Measurements from ENCODE around the gene MRPL49. TPM values are rescaled to one million over a fixed set of nuclear protein-coding genes. Genes with fewer than 3 reads are reported as not detected.

MRPL49 gene
- total RNA-seq, 1 donor from 2014 or later: 38.3 TPM

DNA sequence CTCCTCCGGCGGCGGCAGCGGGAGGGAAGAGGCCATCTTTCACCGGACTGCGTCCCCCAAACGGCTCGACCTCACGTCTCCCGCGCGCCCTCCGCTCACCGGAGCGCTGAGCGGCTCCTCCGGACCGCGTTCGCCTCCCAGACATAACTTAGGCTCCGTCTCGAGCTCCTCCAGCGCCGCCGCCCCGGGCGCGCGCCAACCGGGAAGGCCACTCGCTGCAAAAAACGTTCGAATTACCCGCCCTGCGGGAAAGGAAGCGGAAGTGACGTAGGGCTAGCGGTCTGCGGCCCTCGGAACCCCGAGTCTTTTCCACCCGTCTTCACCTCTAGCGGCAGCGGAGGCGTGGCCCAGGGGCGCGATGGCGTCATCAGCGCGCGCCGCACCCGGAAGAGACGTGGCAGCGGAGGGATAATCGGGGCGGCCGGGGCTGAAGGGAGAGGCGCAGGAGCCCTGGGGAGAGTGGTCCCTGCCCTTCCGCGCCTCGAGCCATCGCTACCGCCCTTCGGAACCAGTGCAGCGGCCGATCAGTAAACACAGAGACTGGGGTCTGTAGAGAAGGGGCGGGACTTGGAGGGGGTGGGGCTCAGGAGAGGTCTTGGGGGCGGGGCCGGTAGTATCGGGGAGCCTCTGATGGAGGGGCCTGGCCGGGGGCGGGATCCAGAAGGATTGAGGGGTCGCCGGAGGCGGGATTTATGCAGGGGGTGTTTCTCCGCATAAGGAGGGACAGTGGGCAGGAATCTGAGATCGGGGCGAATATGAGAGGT, 38.1 kb upstream of the MRPL49 start, which contains the start of the genes CDCA5 and ZFPL1:
CDCA5 (minus strand) TSS at position 207 of the 764 bp plus-strand sequence; CDS start at position 145, 62 bp downstream.
ZFPL1 (plus strand) TSS at position 389 of the 764 bp plus-strand sequence. CDS start 477 bp downstream, outside the sequence.
- Mint-ChIP-seq H3K9me3 (no peaks in the 10 kb centered on the region), H3K27me3 (ENCODE audit: insufficient read depth, low read depth) (peaks cover 4% of the 10 kb centered on the region), H3K4me3 (peak within 1 kb of the TSS; percentile 98), H3K4me1 (peaks cover 23% of the 10 kb centered on the region), H3K36me3 (peaks cover 14% of the 10 kb centered on the region), H3K27ac (peak within 1 kb of the TSS; percentile 96)
- peak; percentile 98 for DNase-seq (ENCODE audit: low spot score)
- H3K27me3 ChIP-seq: no peaks in the 10 kb centered on the region
- peaks cover 19% of the 10 kb centered on the region for H3F3A ChIP-seq (ENCODE audit: low read depth)
- peak within 1 kb of the TSS; percentile 91 for H3K4me3 ChIP-seq
- TF ChIP-seq EZH2phosphoT487 (IDR thresholded peaks at IDR 0.05) (no peak), EZH2 (IDR thresholded peaks at IDR 0.05) (no peak)
- TF ChIP-seq, protein P1, sequence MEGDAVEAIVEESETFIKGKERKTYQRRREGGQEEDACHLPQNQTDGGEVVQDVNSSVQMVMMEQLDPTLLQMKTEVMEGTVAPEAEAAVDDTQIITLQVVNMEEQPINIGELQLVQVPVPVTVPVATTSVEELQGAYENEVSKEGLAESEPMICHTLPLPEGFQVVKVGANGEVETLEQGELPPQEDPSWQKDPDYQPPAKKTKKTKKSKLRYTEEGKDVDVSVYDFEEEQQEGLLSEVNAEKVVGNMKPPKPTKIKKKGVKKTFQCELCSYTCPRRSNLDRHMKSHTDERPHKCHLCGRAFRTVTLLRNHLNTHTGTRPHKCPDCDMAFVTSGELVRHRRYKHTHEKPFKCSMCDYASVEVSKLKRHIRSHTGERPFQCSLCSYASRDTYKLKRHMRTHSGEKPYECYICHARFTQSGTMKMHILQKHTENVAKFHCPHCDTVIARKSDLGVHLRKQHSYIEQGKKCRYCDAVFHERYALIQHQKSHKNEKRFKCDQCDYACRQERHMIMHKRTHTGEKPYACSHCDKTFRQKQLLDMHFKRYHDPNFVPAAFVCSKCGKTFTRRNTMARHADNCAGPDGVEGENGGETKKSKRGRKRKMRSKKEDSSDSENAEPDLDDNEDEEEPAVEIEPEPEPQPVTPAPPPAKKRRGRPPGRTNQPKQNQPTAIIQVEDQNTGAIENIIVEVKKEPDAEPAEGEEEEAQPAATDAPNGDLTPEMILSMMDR (IDR thresholded peaks at IDR 0.05): no peak
- peak within 1 kb of the TSS; percentile 96 for H3K4me2 ChIP-seq
- peak within 1 kb of the TSS; percentile 83 for H2AFZ ChIP-seq (replicated peaks)
- H4K20me1 ChIP-seq (ENCODE audit: low read depth): no peaks in the 10 kb centered on the region
- H3K4me1 ChIP-seq: peaks cover 14% of the 10 kb centered on the region
- H3K36me3 ChIP-seq: peaks cover 5% of the 10 kb centered on the region
- H3K27ac ChIP-seq: peak within 1 kb of the TSS; percentile 93
- H3K9ac ChIP-seq: peak within 1 kb of the TSS; percentile 90
- H3K79me2 ChIP-seq (ENCODE audit: low read depth): peaks cover 50% of the 10 kb centered on the region
- no peaks in the 10 kb centered on the region for H3K9me3 ChIP-seq (ENCODE audit: low read depth)

DNA sequence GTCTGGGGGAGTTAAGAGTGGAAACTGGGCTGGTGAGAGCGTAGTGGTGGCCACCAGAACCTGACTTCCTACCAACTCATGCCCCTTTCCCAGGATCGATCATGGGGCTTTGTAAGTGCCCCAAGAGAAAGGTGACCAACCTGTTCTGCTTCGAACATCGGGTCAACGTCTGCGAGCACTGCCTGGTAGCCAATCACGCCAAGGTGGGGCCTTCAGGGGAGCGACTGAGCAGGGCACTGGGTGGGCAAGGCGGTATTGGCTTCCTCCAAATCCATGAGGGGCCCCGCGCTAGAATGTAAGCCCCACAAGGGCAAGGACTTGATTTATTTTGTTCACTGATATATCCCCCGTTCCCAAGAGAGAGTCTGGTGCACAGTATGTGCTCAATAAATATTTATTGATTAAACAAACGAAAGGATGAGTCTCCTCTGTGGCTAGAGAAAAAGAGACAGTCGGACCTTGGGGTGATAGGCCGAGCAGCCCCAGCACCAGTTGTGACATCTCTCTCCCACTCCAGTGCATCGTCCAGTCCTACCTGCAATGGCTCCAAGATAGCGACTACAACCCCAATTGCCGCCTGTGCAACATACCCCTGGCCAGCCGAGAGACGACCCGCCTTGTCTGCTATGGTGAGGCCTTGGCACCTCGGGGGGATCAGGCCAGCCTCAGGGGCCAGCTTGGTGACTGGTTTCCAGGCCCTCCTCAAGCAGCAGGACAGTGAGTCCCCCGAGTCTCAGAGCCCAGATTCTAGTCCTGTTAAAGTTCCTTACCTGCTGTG, 37.3 kb upstream of the MRPL49 start:
- peak overlapping the region; percentile 83 for H2AFZ ChIP-seq (replicated peaks)
- H3K36me3 Mint-ChIP-seq: peaks cover 14% of the 10 kb centered on the region
- H3F3A ChIP-seq (ENCODE audit: low read depth): peaks cover 14% of the 10 kb centered on the region
- H3K36me3 ChIP-seq: peaks cover 5% of the 10 kb centered on the region
- no peaks in the 10 kb centered on the region for H3K27me3 ChIP-seq
- H3K9me3 ChIP-seq (ENCODE audit: low read depth): no peaks in the 10 kb centered on the region
- H3K4me3 ChIP-seq: peak overlapping the region; percentile 91
- H3K27me3 Mint-ChIP-seq (ENCODE audit: insufficient read depth, low read depth): peaks cover 9% of the 10 kb centered on the region
- H3K4me1 ChIP-seq: peaks cover 14% of the 10 kb centered on the region
- no peak for DNase-seq (ENCODE audit: low spot score)
- no peaks in the 10 kb centered on the region for H3K9me3 Mint-ChIP-seq
- H3K27ac ChIP-seq: peak overlapping the region; percentile 93
- H3K79me2 ChIP-seq (ENCODE audit: low read depth): peaks cover 48% of the 10 kb centered on the region
- TF ChIP-seq, protein P1 (IDR thresholded peaks at IDR 0.05): no peak
- TF ChIP-seq EZH2phosphoT487 (IDR thresholded peaks at IDR 0.05) (no peak), EZH2 (IDR thresholded peaks at IDR 0.05) (no peak)
- peak overlapping the region; percentile 96 for H3K27ac Mint-ChIP-seq
- peaks cover 23% of the 10 kb centered on the region for H3K4me1 Mint-ChIP-seq
- no peaks in the 10 kb centered on the region for H4K20me1 ChIP-seq (ENCODE audit: low read depth)
- H3K9ac ChIP-seq: peak overlapping the region; percentile 90
- H3K4me2 ChIP-seq: peak overlapping the region; percentile 96
- H3K4me3 Mint-ChIP-seq: peak overlapping the region; percentile 98

DNA sequence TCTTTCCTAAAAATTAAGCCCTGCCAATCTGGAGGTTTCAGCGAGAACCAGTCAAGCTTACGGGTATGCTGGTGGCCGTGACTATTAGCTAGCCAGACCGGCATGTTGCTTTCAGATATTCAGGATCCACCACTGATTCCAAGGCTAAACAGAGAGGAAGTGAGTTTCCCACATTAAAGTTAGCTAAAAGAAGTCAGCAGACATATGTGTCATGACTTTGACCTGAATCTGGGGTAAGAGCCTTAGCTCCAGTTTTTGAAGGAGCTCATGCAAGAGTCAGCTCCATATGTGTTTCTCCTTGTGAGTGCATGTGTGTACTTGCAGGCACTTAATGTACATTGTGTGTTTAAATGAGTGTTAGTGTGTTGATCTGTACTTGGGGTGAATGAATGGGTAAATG, 36.7 kb upstream of the MRPL49 start:
- Histone ChIP-seq H3F3A (ENCODE audit: low read depth) (peaks cover 12% of the 10 kb centered on the region), H3K36me3 (peaks cover 4% of the 10 kb centered on the region), H3K27me3 (no peaks in the 10 kb centered on the region), H3K9ac (no peak overlapping the region), H4K20me1 (ENCODE audit: low read depth) (no peaks in the 10 kb centered on the region), H3K4me2 (peak overlapping the region; percentile 96), H3K79me2 (ENCODE audit: low read depth) (peaks cover 46% of the 10 kb centered on the region), H2AFZ (replicated peaks) (no peak overlapping the region), H3K4me3 (no peak overlapping the region), H3K4me1 (peaks cover 14% of the 10 kb centered on the region), H3K9me3 (ENCODE audit: low read depth) (no peaks in the 10 kb centered on the region), H3K27ac (no peak overlapping the region)
- Mint-ChIP-seq H3K27ac (no peak overlapping the region), H3K36me3 (peaks cover 11% of the 10 kb centered on the region), H3K27me3 (ENCODE audit: insufficient read depth, low read depth) (peaks cover 9% of the 10 kb centered on the region), H3K4me1 (peaks cover 23% of the 10 kb centered on the region), H3K4me3 (peak overlapping the region; percentile 98), H3K9me3 (no peaks in the 10 kb centered on the region)
- DNase-seq (ENCODE audit: low spot score): no peak
- TF ChIP-seq EZH2phosphoT487 (IDR thresholded peaks at IDR 0.05): no peak
- TF ChIP-seq, protein P1 (IDR thresholded peaks at IDR 0.05): no peak
- no peak for TF ChIP-seq EZH2 (IDR thresholded peaks at IDR 0.05)
